HepG2 (cell line): Measurements from ENCODE around the gene NPHP1. TPM values are rescaled to one million over a fixed set of nuclear protein-coding genes. Genes with fewer than 3 reads are reported as not detected.

Experiments used
- BORCS8-MEF2B ChIP-seq: sonication (generic); formaldehyde crosslinking; IDR thresholded peaks from 2 replicates; pipeline ENCODE4 v1.8.0; 2022; ENCODE audit warnings: mild to moderate bottlenecking, missing genetic modification reagents
- HNF4A ChIP-seq: sonication (generic); formaldehyde crosslinking; IDR thresholded peaks from 2 replicates; pipeline ENCODE4 v1.4.0; 2020; ENCODE audit warnings: missing genetic modification reagents
- HNRNPL ChIP-seq: fragments of 200-400 bp; formaldehyde crosslinking; IDR thresholded peaks from 2 replicates; pipeline ENCODE4 v1.6.1; 2017; ENCODE audit warnings: mild to moderate bottlenecking, low read depth, low read length
- NAIF1 ChIP-seq: sonication (generic); formaldehyde crosslinking; IDR thresholded peaks from 2 replicates; pipeline ENCODE4 v1.5.0; 2020; ENCODE audit warnings: mild to moderate bottlenecking, missing genetic modification reagents, borderline replicate concordance
- POLR2G ChIP-seq: fragments of 200-400 bp; formaldehyde crosslinking; IDR thresholded peaks from 2 replicates; pipeline ENCODE4 v1.6.1; 2018; ENCODE audit warnings: mild to moderate bottlenecking, low read depth, low read length, moderate library complexity
- SP4 ChIP-seq: sonication (generic); formaldehyde crosslinking; IDR thresholded peaks from 2 replicates; pipeline ENCODE4 v1.8.1; 2023; ENCODE audit warnings: mild to moderate bottlenecking, missing genetic modification reagents
- ZNF333 ChIP-seq: sonication (generic); formaldehyde crosslinking; IDR thresholded peaks from 2 replicates; pipeline ENCODE4 v1.4.0; 2020; ENCODE audit warnings: mild to moderate bottlenecking, missing genetic modification reagents, borderline replicate concordance
- ZNF619 ChIP-seq: sonication (generic); formaldehyde crosslinking; IDR thresholded peaks from 2 replicates; pipeline ENCODE4 v1.4.0; 2020; ENCODE audit warnings: mild to moderate bottlenecking, missing genetic modification reagents
- ZNF670 ChIP-seq: sonication (generic); formaldehyde crosslinking; IDR thresholded peaks from 2 replicates; pipeline ENCODE4 v1.8.0; 2022; ENCODE audit warnings: mild to moderate bottlenecking, missing genetic modification reagents, borderline replicate concordance
- ZNF792 ChIP-seq: IDR thresholded peaks from 2 replicates; pipeline ENCODE4 v1.6.1; 2016
- polyA plus RNA-seq, 8 experiments: library from polyadenylated mRNA; depleted of rRNA in 3 of 8; stranded (reverse) in 7 of 8; unstranded in 1 of 8; fragments of >200 nt; fragmentation: Illumina TruSeq in 4 of 8; extraction: Trizol in 4 of 8; gene quantifications; 2 replicates each; pipeline versions ENCODE4 v1.2.1 to v1.2.3, GENCODE V29; 2011 to 2016; ENCODE audit warnings: low read depth in 4 of 8, missing spikeins in 1 of 8, mixed read lengths in 1 of 8; ENCODE audit not compliant: insufficient read depth in 1 of 8
- total RNA-seq, 5 experiments: library from RNA; depleted of rRNA; stranded (reverse); fragments of >200 nt; fragmentation: Illumina TruSeq; extraction: Trizol; gene quantifications; 2 replicates each; pipeline ENCODE4 v1.2.3, GENCODE V29; 2016; ENCODE audit warnings: low read depth in 1 of 5
- TF ChIP-seq, protein P1 (sequence below): sonication (generic); formaldehyde crosslinking; IDR thresholded peaks from 2 replicates; pipeline ENCODE4 v1.4.0; 2020; ENCODE audit warnings: missing genetic modification reagents
- TF ChIP-seq, protein P2 (sequence below): sonication (generic); formaldehyde crosslinking; IDR thresholded peaks from 2 replicates; pipeline ENCODE4 v1.5.1; 2020; ENCODE audit warnings: missing genetic modification reagents, mild to moderate bottlenecking, borderline replicate concordance
- TF ChIP-seq, protein P3 (sequence below), 2 experiments: sonication (generic) in 1 of 2; formaldehyde crosslinking in 1 of 2; IDR thresholded peaks; 2 replicates each; pipeline versions ENCODE4 v1.4.0 to v1.6.1; 2018 to 2020; ENCODE audit warnings: missing genetic modification reagents in 2 of 2, borderline replicate concordance in 1 of 2, low read depth in 1 of 2, mild to moderate bottlenecking in 1 of 2, missing biosample characterization in 1 of 2
- TF ChIP-seq, protein P4 (sequence below): sonication (generic); formaldehyde crosslinking; conservative IDR thresholded peaks from 2 replicates; pipeline ENCODE4 v1.8.0; 2022; ENCODE audit warnings: mild to moderate bottlenecking, moderate library complexity, missing genetic modification reagents
- TF ChIP-seq, protein P5 (sequence below): IDR thresholded peaks from 2 replicates; pipeline ENCODE4 v1.6.1; 2012; ENCODE audit warnings: inconsistent platforms

NPHP1 gene
- total and polyA plus RNA-seq, 2 of the 13 experiments (the other 11 are each of a cell fraction or from before 2014, with no cell fraction given): 2.7 to 4.8 TPM

DNA sequence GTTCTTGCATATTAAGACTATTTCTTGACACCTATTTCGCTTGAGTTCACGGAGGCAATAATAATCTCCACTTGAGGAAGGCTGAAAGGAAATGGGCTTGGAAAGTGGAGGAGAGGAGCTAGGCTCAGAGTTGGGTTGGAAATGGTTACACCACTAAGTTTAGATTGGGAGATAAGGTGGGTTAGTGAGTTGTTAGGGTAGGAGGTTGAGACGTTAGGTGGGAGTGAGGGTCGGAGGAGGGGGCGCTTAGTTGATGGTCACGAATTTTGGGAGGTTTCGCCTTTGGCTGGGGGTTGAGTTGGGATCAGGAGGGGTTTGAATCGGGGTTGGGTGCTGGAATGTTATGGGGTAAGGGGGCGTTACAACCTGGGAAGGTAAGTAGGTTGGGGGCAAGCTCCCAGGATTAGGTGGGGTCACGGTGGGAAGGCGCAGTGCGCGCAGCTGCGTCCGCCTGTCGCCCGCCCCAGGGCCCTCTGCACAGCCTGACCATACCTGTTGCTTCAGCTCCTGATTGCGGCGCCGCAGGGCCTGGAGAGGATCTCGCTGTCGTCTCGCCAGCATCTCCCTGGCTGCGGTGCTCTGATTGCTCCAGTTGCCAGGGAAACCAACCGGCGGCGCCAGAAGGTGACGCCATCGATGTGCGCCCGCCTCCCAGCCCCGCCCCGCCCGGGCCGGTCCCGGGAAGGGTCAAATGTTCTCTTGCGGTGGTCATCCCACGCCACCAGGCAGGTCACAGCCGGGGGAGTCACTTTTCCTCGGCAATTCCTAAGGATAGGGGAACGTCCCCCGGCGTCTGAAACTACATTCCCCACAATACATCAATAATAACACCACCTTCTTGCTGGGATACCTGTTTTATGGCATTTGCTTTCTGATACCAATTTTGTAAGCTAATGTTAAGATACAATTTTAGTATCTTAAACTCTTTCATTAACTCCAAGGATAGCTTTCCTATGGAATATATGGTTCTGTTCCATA lies at the start of gene NPHP1 (continued):
- TF ChIP-seq, protein P1, sequence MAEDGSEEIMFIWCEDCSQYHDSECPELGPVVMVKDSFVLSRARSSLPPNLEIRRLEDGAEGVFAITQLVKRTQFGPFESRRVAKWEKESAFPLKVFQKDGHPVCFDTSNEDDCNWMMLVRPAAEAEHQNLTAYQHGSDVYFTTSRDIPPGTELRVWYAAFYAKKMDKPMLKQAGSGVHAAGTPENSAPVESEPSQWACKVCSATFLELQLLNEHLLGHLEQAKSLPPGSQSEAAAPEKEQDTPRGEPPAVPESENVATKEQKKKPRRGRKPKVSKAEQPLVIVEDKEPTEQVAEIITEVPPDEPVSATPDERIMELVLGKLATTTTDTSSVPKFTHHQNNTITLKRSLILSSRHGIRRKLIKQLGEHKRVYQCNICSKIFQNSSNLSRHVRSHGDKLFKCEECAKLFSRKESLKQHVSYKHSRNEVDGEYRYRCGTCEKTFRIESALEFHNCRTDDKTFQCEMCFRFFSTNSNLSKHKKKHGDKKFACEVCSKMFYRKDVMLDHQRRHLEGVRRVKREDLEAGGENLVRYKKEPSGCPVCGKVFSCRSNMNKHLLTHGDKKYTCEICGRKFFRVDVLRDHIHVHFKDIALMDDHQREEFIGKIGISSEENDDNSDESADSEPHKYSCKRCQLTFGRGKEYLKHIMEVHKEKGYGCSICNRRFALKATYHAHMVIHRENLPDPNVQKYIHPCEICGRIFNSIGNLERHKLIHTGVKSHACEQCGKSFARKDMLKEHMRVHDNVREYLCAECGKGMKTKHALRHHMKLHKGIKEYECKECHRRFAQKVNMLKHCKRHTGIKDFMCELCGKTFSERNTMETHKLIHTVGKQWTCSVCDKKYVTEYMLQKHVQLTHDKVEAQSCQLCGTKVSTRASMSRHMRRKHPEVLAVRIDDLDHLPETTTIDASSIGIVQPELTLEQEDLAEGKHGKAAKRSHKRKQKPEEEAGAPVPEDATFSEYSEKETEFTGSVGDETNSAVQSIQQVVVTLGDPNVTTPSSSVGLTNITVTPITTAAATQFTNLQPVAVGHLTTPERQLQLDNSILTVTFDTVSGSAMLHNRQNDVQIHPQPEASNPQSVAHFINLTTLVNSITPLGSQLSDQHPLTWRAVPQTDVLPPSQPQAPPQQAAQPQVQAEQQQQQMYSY (CRISPR knock-in tag): no peak
- peak; percentile 16; the same call in 1 of the 2 replicates for TF ChIP-seq HNF4A (CRISPR knock-in tag)
- peak; percentile 90 for TF ChIP-seq BORCS8-MEF2B
- TF ChIP-seq, protein P2, sequence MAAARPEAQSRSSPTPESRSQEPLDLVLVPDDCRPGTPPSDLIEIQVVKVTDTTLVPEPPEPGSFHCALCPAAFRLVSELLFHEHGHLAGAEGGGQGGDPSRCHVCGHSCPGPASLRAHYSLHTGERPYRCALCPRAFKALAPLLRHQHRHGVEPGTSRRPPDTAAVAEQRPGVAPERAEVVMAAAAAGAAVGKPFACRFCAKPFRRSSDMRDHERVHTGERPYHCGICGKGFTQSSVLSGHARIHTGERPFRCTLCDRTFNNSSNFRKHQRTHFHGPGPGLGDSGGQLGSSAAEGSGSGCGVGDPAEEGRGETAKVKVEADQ (CRISPR knock-in tag): peak; percentile 69; the same call in 1 of the 2 replicates
- TF ChIP-seq, protein P3, sequence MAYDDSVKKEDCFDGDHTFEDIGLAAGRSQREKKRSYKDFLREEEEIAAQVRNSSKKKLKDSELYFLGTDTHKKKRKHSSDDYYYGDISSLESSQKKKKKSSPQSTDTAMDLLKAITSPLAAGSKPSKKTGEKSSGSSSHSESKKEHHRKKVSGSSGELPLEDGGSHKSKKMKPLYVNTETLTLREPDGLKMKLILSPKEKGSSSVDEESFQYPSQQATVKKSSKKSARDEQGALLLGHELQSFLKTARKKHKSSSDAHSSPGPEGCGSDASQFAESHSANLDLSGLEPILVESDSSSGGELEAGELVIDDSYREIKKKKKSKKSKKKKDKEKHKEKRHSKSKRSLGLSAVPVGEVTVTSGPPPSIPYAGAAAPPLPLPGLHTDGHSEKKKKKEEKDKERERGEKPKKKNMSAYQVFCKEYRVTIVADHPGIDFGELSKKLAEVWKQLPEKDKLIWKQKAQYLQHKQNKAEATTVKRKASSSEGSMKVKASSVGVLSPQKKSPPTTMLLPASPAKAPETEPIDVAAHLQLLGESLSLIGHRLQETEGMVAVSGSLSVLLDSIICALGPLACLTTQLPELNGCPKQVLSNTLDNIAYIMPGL (CRISPR knock-in tag; IDR thresholded peaks at IDR 0.05; ENCODE audit: borderline replicate concordance in 1 of 2, low read depth in 1 of 2): peak; percentile 45 to 66; a peak in 1 of 4 replicates
- TF ChIP-seq ZNF670: no peak
- peak; percentile 90; the same call in 1 of the 2 replicates for TF ChIP-seq ZNF619 (CRISPR knock-in tag)
- TF ChIP-seq, protein P4, sequence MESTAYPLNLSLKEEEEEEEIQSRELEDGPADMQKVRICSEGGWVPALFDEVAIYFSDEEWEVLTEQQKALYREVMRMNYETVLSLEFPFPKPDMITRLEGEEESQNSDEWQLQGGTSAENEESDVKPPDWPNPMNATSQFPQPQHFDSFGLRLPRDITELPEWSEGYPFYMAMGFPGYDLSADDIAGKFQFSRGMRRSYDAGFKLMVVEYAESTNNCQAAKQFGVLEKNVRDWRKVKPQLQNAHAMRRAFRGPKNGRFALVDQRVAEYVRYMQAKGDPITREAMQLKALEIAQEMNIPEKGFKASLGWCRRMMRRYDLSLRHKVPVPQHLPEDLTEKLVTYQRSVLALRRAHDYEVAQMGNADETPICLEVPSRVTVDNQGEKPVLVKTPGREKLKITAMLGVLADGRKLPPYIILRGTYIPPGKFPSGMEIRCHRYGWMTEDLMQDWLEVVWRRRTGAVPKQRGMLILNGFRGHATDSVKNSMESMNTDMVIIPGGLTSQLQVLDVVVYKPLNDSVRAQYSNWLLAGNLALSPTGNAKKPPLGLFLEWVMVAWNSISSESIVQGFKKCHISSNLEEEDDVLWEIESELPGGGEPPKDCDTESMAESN (CRISPR knock-in tag): no peak
- peak; percentile 96 for TF ChIP-seq SP4 (CRISPR knock-in tag)
- TF ChIP-seq ZNF792: no peak
- TF ChIP-seq, protein P5, sequence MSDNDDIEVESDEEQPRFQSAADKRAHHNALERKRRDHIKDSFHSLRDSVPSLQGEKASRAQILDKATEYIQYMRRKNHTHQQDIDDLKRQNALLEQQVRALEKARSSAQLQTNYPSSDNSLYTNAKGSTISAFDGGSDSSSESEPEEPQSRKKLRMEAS: peak; percentile 48; the same call in 1 of the 2 replicates
- no peak; the same call in 1 of the 2 replicates for TF ChIP-seq ZNF333 (CRISPR knock-in tag)
- peak; percentile 86 for TF ChIP-seq POLR2G
- TF ChIP-seq HNRNPL: 0 out of 2 replicates have a peak, but pooled peaks have one; percentile 22
- TF ChIP-seq NAIF1 (CRISPR knock-in tag): no peak
